Eye (tissue), 1 donor: Measurements from ENCODE around the gene SKAP2.

Source experiments
- DNase-seq: peaks from one replicate; pipeline ENCODE4 v3.0.0-alpha.2; 2015

The SKAP2 gene

DNA sequence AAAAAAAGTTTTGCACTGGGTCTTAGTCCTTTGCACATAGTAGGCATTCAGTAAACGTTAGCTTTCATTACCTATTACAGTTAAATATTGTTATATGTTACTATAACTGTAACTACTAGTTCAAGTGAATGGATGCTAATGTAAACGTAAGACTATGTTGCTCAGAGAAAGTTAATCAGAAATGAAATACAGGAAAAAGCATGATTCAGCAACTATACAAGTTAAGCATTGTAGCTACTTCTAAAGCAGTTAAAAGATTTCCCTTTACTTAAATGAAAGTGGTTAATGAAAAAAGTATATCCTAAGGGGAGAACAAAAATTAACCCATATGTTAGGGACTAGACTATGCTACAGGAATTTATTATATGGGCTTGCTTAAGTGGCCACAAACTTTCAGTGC lies 121.2 kb downstream of the SKAP2 start:
- DNase-seq: no peak

DNA sequence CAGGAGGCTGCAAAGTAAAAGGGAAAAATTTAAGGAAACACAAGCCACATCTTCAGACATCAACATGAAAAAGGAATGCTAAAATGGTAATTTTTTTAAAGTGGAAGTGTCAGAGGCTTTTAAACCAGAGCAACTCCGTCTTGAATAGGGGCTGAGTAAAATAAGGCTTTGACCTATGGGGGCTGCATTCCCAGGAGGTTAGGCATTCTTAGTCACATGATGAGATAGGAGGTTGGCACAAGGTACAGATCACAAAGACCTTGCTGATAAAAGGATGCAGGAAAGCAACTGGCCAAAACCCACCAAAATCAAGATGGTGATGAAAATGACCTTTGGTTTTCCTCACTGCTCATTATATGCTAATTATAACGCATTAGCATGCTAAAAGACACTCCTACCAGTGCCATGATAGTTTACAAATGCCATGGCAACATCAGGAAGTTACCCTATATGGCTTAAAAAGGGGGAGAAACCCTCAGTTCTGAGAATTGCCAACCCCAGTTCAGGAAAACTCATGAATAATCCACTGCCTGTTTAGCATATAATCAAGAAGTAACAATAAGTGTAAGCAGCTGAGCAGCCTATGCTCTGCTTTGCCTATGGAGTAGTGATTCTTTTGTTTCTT lies 128.3 kb downstream of the SKAP2 start:
- DNase-seq: no peak

DNA sequence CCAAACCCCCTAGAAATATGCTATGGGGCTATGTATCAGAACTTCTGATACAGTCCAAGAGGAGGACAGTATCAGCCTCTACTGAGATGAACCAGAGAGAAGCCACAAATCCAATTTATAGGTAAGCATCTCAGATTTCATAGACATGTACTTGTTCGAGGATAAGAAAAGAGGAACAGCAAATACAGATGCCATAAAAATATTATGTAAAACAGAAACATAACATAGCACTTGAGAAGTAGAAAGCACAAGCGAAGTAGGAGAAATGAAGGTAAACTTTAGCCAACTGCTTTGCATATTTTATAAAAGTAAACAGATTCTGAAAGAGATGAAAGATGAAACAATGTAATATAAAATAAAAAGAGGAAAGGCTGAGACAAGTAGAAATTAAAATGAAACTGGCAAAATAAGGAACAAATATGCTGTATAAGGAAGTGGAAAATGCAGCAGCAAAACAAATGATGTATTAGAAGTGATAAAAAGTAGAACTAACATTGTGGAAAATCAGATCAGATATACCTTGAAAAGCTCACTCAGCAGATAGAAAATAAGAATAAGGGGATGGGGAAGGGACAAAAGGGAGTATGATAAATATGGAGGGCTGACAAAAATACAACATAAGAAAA lies 135.1 kb downstream of the SKAP2 start:
- DNase-seq: no peak

DNA sequence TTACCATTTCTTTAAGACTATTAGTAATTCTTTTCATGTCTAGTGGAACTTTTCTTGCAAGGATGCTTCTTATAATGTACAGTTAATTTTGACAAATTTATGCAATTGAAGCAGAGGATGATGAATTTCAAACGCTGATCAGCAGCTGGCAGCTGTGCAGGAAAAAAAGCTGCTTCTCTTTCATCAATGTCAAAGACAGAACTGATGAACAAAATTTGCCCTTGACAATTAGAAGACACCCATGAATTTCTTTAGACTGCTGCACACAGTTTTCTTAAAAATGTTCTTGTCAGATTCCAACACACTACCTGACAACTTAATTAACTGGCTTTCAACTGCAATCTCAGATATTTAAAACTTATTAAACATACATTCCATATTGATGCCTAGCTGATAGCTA lies 138.3 kb downstream of the SKAP2 start:
- no peak for DNase-seq

DNA sequence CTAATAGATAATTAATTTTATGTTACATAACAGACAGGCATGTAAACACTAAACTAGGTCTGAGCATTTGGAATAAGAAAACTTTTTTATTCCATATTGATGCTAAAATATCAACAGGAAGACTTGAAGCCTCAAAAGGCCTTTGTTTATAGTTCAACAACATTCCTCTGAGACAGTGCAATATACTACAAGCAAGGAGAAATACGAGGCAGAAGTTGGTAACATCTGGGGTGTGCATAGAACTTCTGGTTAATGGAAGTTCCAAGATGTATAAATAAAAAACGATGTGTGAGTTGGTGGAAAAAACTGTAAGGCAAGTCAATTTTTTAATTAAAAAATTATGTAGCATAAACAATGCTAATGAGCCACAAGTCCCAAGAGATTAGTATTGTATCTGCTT lies 139.6 kb downstream of the SKAP2 start:
- no peak for DNase-seq

DNA sequence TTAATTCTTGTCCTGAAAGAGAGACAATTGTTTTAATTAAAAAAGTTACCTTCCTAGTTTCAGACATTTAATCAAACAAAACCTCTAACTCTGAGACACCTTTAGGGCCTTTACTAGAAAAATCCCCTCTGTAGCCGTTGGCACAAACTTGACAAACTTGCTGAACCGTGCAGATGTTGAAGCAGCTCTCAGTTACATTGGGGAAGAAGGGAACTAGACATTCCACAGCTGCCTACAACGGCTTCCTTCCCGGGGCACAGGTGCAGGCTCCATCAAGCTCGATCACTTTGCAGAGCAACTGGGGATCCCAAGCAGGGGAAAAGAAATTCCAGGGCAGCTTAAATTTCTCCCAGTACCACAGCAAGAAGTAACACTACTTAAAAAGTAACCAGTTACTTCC lies 141.3 kb downstream of the SKAP2 start:
- peak; percentile 44 for DNase-seq

DNA sequence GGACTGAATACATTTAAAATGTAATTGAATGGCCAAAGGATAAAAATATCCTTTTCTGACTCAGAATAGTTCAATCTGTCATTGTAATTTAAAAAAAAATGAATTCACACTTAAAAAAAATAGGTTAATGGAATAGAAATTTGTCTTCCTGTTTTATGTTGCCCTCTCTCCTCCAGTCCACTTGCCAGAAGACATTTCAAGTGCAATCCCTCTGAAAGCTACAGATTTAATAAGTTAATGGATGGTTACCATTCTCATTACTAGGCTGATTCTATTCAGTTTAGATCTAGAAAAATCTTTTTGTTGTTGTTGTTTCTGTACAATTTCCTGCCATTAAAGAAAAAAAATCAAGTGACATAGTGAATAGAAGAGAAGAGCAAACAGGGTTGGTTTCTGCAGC lies 142.9 kb downstream of the SKAP2 start:
- DNase-seq: no peak

DNA sequence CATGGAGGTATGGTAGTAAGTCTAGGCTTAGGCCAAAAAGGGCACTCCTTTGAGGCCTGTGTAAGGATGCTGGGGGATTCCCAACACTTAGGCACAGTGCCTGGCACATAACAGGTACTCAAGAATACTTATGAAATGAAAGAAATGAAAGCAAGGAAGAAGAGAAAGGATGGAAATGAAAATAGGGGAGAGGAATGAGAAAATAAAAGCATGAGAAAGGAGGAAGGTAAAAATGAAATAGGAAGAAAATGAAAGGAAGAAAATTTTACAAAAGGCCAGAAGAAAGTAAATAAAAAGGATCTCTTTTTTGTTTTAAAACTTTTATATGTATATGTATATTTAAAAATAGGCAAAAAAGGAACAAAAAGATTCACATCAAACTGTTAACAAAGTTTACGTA lies 146.3 kb downstream of the SKAP2 start:
- DNase-seq: no peak

DNA sequence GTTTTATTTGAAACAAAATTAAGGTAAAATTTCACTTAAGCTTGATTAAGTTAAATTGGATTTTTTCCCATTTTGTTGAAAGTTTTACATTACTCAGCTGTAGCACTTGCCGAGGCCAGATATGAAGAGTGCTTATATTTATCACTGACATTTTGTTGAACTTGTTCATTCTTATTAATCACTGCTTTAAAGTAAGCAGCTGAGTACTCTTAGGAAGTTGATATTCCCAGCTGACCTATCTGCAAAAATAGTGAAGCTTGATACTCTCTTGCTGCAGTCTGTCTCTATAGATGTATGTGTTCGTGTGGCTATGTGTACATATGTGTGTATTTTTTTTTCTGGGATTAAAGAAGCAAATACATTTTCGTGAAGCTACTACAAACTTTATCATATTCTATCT lies 150.0 kb downstream of the SKAP2 start:
- DNase-seq: no peak

DNA sequence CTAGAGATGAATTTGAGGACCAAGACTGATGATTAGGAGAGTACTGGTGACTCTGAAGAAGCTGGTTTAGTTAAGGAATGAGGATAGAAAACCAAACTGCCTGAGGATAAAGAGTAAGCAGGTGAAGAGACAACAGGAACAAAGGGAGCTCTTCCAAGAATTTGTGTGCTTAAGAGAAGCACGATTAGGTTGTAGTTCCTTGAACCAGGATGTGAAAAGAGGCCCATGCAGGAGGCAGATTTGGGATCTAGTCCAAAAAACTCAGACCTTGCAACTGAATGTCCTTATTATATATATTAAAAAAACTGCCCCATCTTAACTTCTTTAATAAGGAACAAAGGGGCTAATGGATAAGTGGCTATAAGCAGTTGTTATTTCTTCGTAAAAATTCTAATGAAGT lies 150.4 kb downstream of the SKAP2 start:
- no peak for DNase-seq

DNA sequence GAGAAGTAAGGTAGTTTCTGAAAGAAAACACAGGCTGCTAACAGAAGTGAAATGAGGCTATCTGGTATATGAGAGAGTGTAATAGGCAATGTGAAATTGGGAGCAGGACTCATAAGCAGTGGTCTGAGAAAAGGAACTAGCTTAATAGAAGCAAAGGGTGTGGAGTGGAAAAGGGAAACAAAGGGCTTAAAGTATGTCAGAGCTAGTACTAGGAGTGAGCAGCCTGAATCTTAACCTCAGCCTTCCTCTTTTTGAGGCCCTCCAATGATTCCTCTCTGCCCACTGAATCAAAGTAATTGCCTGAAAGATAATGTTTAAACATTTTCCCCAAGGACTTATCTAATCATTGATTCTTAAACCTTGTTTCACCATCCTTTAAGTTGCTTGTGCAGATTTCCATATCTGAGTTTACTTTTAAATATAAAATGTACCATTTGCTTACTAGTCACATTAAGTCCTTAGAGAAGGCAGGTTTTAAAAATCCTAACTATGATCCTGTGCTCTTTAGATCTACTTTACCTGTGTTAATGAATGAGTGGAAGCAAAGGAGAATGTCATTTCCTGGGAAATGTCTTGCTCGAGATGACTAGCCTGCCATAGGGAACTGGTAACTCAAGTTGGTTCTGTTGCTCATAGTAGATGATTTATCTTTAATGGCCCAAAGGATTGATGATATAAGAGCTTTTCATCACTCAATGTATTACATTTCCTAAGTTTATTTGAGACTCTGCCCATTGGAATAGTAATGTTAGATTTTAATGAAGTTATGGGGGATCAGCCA lies 155.0 kb downstream of the SKAP2 start:
- DNase-seq: no peak

DNA sequence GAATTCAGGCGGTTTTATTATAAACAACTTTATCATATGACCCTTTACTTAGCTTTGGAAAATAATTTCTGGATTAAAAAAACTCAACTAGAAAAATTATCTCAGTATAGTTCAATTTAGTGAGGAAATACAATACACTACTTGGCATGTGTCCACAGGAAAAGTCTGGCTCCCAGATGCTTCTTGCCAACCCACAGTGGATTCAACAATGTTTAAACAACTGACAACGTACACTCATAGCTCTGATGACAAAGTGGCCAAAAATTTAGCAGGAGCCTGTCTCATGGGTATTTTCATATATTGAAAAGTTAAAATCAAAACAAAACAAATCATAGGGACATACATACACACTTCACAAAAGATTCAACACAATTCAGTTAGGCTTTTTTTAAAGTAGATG lies 158.8 kb downstream of the SKAP2 start:
- peak; percentile 79 for DNase-seq

DNA sequence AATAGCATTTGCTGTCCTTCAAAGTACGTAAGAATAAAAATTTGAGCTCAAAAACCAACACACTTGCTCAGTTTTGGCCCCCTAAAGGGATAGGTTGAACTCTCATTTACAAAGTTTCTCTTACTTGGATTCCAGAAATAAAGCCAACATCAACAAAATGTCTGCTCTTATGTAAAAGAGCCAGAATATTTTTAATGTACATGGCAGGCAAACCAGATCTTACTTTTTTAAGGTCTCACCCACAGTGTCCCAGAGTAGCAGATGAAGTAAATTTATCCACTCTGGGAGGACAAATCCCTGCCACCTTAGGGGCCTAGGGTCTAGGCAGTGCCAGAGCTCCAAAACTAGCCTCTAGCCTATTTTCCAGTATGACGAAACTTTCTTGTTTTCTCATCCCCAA lies 159.6 kb downstream of the SKAP2 start:
- DNase-seq: peak; percentile 35

DNA sequence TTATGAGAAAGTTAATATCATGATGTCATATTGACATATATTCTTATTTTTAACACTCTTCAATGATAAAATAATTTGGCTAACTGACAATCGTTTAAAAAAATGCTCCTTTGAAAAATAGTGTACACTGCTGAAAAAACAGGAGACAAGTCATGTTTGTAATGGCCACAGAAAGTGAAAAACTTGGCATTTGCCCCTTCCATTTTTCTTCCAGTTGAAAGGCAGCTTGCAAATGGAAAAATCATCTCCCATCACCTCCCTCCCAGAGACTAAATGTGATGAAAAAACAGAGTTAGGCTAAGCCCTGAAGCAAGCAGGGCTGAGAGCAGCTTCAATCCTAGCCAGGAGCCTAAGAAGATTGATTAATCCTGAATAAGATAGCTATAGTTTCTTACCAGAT lies 160.4 kb downstream of the SKAP2 start:
- no peak for DNase-seq

DNA sequence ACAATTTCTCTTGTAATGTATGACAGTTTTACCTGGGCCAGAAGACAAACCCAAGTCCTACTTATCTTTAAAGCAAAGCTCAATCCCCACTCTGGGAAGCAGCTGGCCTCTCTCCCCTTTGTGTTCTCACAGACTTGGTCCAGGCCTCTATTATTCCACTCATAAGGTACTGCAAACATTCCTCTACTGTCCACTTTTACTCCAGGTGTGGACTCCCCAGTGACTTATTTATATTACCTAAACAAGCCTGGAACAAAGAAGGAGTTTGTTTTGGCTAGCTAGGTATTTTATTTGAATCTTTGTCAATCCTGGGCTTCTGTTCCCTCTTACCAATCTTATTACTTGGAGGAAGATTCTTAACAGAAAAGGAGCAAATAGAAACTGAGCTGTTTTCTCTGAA lies 163.5 kb downstream of the SKAP2 start:
- DNase-seq: no peak

DNA sequence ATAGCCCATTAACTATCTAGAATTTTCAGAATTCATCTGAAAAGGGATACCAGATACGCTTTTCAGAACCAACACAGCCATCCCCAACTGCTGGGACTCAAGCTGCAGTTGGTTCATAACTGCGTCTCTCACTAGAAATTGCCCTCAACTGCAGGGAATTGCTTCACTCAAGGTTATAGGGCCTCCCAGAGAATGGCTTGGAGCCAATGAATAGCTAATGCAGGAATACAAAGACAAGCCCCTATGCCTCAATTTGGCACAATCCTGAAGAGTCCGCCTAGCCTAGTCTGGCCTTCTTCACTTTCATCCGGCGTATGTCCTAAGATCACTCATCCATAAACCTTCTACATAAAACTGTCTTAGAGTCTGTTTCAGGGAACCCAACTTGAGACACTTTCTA lies 164.0 kb downstream of the SKAP2 start:
- no peak for DNase-seq

DNA sequence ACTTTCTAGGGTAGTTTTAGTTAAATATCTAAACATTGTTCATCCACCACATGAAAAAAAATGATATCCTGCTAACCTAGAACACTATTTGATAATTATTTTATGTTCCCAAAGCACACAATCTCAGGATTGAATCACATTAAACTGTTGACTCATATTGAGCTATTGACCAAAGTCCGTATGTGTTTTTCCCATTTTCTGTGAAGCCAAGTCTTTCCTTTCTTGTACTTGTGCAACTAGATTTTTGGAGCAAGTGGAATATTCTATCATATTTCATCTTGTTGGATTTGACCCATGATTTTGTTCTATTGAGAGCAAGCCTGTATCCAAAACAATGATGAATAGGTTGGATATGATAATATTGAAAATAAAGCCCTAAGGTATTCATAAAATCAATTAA lies 164.6 kb downstream of the SKAP2 start:
- DNase-seq: no peak

DNA sequence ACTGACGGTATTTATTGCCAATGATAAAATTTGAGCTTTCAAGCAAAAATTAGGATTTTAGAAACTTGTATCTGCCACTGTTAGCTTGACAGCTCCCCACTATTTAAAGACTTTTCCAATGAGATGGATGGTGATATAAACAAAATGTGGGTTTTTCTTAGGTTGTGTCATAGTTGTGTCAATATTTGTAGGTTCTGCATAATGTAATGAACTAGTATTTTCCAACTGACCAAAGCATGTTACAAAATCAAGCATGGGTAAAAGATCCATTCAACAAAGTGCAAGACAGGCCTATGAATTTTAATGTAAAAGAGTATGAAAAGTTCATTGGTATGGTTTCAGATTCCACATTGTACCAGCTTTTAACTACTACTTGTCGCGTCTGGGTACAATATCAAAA lies 165.6 kb downstream of the SKAP2 start:
- DNase-seq: no peak

DNA sequence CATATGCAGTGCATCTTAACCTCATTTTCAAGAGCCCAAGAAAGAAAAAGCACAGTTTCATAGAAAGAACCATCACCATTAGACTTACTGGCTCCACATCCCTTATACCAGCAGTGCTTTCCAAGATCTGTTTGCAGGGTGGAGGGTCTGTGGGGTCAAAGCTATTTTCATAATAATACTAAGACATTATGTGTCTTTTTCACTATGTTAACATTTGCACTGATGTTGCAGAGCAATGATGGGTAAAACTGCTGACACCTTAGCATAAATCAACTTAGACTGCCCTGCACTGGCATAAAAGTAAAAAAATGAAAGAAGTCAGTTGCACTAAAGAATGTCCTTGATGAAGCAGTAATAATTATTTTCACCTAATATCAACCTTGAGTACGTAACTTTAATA lies 166.2 kb downstream of the SKAP2 start:
- no peak for DNase-seq

DNA sequence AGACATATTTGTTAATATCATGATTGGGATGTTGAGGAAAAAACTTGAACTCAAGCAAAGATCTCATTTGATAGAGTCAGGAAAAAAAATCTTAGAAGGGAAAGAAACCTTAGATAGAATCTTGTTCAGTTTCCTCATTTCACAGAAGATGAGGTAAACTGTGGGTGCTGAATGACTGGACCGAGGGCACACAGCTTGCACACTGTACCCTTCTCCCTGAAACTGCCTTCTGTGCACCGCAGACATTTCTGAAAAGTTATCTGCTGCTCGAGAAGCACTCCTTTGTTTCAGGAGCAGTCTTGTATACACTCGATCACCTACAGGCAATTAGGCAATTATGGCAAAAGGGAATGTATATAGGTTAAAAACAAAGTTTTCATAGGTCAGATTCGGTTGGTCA lies 167.4 kb downstream of the SKAP2 start:
- DNase-seq: no peak

DNA sequence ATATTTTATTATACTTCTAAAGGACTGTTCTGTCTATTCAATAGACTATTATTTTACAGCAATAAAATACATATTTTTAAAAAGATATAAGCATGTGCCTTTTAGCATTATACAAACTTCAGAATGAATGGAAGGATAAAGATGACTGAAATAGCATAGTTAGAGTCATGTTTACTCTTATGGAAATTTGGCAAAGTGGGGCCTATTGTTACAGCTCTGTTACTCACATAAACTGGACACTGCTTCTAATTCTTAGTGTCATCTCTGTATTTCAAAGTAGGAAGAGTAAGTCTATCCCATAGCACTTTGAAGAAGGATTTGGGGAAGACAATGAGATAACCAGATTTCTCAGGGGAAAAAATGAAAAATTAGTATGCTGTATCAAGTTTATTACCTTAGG lies 168.2 kb downstream of the SKAP2 start:
- DNase-seq: no peak

DNA sequence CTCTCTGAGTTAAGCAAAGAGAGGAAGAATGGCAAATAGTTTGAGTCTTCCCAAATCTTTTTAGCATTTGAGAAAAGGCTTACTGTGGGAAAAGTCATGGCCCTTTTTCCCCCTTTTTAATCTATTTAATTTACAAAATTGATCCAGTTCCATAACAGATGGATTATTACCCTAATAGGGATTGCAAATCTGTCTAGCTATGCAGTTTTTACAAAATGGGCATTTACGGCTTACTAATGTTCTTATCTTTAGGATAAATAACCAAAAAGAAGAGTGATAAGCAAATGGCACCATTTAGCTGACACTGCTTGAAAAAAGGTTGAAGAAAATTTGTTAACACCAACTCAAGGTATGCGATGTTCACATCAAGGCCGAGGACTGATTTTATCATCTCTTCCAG lies 169.7 kb downstream of the SKAP2 start:
- DNase-seq: no peak

DNA sequence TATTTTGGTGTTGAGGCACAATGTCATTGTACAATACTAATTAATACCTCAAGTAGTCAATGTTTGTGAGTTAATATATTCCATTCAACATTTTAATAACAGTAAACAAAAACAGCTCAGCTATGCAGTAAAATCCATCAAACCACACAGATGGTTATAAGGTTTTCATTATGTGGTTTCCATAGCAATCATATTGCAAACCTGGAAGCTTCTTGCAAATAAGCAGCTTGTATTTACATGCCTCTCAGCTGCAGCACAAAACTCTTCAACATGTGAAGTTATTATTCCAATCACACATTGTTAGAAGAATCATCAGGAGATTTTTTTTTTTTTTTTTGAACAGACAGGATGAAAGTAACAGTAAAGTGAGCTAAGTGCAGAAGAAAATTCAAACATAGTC lies 170.2 kb downstream of the SKAP2 start:
- peak; percentile 38 for DNase-seq

DNA sequence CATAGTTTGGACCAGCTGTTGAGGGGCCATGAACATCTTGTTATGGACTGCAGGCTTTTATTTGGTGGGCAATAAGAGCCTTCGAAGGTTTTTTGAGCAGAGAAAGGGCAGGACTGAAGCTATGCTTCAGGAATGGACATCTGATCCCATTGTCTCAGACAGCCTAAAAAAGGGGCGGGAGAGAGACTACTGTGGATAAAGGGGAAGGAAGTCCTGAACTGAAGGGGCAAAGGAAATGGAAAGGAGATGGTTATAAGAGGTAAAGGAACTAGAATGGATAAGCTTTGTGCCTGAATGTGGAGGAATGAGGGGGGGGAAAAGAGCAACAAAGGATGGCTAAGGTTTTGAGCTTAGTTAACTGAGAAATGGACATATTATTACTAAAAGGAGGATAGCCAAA lies 172.5 kb downstream of the SKAP2 start:
- no peak for DNase-seq

DNA sequence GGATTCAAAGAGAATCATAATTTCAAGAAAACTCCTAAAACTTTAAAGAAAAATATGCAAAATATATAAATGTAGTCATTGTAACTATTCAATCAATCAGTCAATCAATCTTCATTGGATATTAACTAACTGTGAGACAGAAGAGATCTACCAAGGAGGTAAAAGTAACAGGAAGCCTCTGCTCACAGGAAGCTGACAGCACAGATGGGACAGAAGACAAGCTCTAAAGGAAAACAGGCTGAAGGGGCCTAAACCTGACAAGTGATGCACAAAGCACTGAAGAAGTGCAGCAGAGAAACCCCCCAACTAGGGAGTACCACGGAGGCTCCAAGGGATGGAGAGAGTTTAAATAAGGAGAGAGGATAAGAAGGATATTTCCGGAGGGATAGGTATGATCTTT lies 173.0 kb downstream of the SKAP2 start:
- no peak for DNase-seq
